Mammary epithelial cell (primary cell): Measurements from ENCODE around the gene MAP2K7.

ENCODE experiments used
- EZH2 ChIP-seq: IDR thresholded peaks from 2 replicates; pipeline ENCODE4 v1.6.1; 2012; ENCODE audit warnings: low read length, inconsistent platforms, borderline replicate concordance
- TF ChIP-seq, protein P1 (sequence below), 2 donors: IDR thresholded peaks in 1 of 2; conservative IDR thresholded peaks in 1 of 2; 2 replicates each; pipeline ENCODE4 v1.5.1; 2011 to 2012; ENCODE audit warnings: inconsistent platforms in 2 of 2, low read length in 2 of 2, mild to moderate bottlenecking in 2 of 2, control low read depth in 1 of 2, low read depth in 1 of 2; ENCODE audit not compliant: insufficient read depth in 1 of 2; ENCODE audit errors: extremely low read depth in 1 of 2

DNA sequence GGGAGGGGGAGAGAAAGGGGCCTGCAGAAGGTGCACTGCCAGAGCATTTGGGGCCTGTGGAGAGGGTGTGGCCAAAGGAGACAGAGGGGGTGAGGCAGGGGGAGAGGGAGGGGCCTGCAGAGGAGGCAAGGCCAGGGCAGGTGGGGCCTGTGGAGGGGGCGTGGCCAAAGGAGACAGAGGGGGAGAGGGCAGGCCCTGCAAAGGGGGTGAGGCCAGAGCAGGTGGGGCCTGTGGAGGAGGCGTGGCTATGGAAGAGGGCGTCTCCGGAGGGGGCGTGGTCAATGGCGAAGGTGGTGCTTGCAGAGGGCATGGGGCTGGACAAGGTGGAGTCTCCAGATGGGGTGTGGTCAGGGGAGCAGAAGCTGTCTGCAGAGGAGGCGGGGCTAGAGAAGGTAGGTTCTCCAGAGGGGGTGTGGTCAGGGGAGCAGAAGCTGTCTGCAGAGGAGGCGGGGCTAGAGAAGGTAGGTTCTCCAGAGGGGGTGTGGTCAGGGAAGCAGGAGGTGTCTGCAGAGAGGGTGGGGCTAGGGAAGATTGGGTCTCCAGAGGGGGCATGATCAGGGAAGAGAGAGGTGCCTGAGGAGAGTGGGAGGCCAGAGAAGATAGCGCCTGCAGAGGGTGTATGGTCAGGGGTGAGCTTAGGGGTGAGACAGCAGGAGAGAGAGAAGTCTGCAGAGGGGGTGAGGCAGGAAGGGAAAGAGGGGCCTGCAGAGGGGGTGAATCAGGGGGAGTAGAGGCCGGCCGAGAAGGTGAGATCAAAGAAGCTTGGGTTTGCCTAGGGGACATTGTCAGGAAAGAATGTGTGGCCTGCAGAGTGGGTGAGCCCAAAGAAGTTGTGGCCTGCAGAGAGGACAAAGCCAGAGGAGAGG is 32.9 kb upstream of the MAP2K7 start:
- TF ChIP-seq, protein P1, sequence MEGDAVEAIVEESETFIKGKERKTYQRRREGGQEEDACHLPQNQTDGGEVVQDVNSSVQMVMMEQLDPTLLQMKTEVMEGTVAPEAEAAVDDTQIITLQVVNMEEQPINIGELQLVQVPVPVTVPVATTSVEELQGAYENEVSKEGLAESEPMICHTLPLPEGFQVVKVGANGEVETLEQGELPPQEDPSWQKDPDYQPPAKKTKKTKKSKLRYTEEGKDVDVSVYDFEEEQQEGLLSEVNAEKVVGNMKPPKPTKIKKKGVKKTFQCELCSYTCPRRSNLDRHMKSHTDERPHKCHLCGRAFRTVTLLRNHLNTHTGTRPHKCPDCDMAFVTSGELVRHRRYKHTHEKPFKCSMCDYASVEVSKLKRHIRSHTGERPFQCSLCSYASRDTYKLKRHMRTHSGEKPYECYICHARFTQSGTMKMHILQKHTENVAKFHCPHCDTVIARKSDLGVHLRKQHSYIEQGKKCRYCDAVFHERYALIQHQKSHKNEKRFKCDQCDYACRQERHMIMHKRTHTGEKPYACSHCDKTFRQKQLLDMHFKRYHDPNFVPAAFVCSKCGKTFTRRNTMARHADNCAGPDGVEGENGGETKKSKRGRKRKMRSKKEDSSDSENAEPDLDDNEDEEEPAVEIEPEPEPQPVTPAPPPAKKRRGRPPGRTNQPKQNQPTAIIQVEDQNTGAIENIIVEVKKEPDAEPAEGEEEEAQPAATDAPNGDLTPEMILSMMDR (conservative IDR thresholded peaks at IDR 0.05 in 1 of 2, IDR thresholded peaks at IDR 0.05 in 1 of 2; ENCODE audit: extremely low read depth in 1 of 2, insufficient read depth in 1 of 2, low read depth in 1 of 2, low read length in 2 of 2) = no peak
- no peak for TF ChIP-seq EZH2
